Choroid plexus epithelial cell (primary cell): ENCODE data around the gene TOMM40.

Experiments
- DNase-seq: peaks from one replicate; pipeline ENCODE4 v3.0.0-alpha.2; 2010; ENCODE audit warnings: low read depth
- H3K4me3 ChIP-seq: 2 replicates; pipeline ENCODE4 v1.5.1; 2011; ENCODE audit warnings: low read depth, mild to moderate bottlenecking, control low read depth, low read length, moderate library complexity
- CTCF ChIP-seq: conservative IDR thresholded peaks from 2 replicates; pipeline ENCODE4 v1.5.1; 2011; ENCODE audit warnings: low read depth, mild to moderate bottlenecking, control low read depth, inconsistent platforms, low read length, moderate library complexity

The TOMM40 gene

GRCh38 chr19:44848036-44848811 is 42.8 kb upstream of the TOMM40 start:
- DNase-seq = peak; percentile 79
- H3K4me3 ChIP-seq = peak overlapping the region; percentile 88
- no peak for TF ChIP-seq CTCF

- peak overlapping the region; percentile 88 for H3K4me3 ChIP-seq
- no peak for TF ChIP-seq CTCF
- no peak for DNase-seq
These were observed 42.1 kb upstream of the TOMM40 start for GRCh38 chr19:44848812-44849447.

GRCh38 chr19:44850641-44851109 is 40.4 kb upstream of the TOMM40 start:
- TF ChIP-seq CTCF = no peak
- no peak for DNase-seq
- H3K4me3 ChIP-seq = no peak overlapping the region

DNA sequence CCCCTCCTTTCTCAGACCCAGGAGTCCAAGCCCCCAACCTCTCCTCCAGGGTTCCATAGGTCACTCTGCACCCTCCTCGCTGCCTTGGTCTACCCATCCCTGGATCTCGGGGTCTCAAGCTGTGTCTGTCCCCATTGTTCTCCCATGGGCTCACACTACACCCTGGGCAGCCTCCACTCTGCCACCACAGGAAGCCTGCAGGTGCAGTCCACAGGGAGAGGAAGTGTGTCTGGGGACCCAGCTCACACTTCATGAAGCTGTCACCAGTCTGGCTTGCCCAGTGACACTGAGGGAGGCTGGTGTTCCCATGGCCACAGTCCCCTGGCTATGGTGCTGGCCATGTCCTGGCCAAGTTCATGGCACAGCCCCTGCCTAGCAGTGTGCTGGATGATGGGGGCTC is 39.6 kb upstream of the TOMM40 start:
- no peak for TF ChIP-seq CTCF
- H3K4me3 ChIP-seq = no peak overlapping the region
- no peak for DNase-seq

DNA sequence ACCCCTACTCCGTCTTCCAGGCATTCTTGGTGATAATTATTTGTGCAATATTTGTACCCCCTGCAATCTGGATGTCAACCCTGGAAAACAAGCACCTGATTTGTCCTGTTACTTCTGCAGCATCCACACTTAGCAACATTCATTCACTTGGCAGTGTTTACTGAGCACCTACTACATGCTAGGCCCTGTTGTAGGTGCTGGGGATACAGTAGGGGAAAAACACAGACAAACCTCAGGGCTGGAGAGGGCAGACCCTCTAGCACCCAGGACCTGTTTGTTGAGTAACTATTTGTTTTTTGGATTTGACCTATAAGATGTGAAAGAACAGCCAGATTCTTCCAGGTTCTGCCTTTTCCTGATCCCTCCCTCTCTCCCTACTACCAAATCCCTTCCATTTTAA is 35.4 kb upstream of the TOMM40 start:
- no peak overlapping the region for H3K4me3 ChIP-seq
- DNase-seq = no peak
- no peak for TF ChIP-seq CTCF

DNA sequence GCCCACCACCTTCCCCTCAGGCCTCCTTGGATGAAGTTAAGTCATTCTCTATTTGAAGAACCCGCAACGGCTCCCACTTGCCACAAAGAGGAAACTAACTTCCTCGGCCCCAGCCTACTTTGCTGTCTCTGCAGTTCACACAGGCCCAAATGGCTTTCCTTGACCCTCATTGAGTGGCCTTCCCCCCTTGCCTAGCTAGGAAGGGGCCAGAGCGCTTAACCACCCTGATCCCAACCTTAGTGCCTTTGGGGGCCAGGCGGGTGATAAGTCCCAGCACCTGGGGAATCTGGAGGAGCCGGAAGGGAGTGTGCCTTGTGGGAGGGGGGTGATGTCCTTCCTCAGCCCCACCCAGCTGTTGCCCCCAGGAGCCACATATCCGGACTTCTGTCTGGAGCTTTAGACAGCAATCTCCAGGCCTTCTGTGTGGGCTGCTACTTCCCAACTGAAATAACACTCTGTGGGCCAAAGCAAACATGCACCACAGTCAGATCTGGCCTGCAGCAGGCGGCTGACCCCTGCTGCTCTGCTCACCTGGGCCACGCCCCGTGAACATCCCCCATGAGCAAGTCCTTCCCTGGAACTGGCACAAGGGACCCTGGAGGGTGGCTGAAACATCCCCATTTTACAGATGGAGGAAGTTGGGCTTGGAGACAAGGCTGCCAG is 34.5 kb upstream of the TOMM40 start:
- peak; percentile 61 for DNase-seq
- H3K4me3 ChIP-seq = no peak overlapping the region
- TF ChIP-seq CTCF = no peak
